WTC11 (cell line): ENCODE results near the gene CAST. TPM values are rescaled to one million over a fixed set of nuclear protein-coding genes. Genes with fewer than 3 reads are reported as not detected.

ENCODE experiments used
- ATAC-seq: fragments of 200-7000 bp; cut with Tn5 transposase; 2 replicates; pipeline ENCODE4 v1.10.0; 2021; ENCODE audit warnings: mild to moderate bottlenecking, moderate library complexity
- CTCF ChIA-PET: fragments of 300-600 bp; sonication (Branson Sonifier 250); formaldehyde crosslinking; loops from one replicate; lab custom pipeline; 2021; ENCODE audit warnings: antibody characterized with exemption; lab: Charles Lee
- POLR2A ChIA-PET: fragments of 350-600 bp; sonication (Branson Sonifier 250); formaldehyde crosslinking; loops from one replicate; lab custom pipeline; 2021; ENCODE audit warnings: antibody characterized with exemption; lab: Charles Lee
- DNase-seq: peaks from one replicate; pipeline ENCODE4 v3.0.0; 2021; ENCODE audit warnings: low spot score
- H3K27ac Mint-ChIP-seq: 2 replicates; pipeline ENCODE4 v1.8.0; 2021; ENCODE audit warnings: mixed read lengths
- H3K27me3 Mint-ChIP-seq: 2 replicates; pipeline ENCODE4 v1.8.0; 2021; ENCODE audit warnings: low read depth, mild to moderate bottlenecking, moderate library complexity, mixed read lengths
- H3K36me3 Mint-ChIP-seq: 2 replicates; pipeline ENCODE4 v1.8.0; 2021; ENCODE audit warnings: mixed read lengths
- H3K4me1 Mint-ChIP-seq: 2 replicates; pipeline ENCODE4 v1.8.0; 2022; ENCODE audit warnings: mixed read lengths
- H3K4me3 Mint-ChIP-seq: 2 replicates; pipeline ENCODE4 v1.8.0; 2021; ENCODE audit warnings: mild to moderate bottlenecking, moderate library complexity, mixed read lengths
- H3K9me3 Mint-ChIP-seq: 2 replicates; pipeline ENCODE4 v1.8.0; 2021; ENCODE audit warnings: mixed read lengths
- CBFB ChIP-seq: sonication (generic); formaldehyde crosslinking; IDR thresholded peaks from 2 replicates; pipeline ENCODE4 v1.8.1; 2022; ENCODE audit warnings: mild to moderate bottlenecking, low read depth, missing genetic modification reagents
- CDX4 ChIP-seq: fragments of 250-450 bp; sonication (Bioruptor Pico); IDR thresholded peaks from 2 replicates; pipeline ENCODE4 v1.9.0; 2021; ENCODE audit warnings: moderate library complexity, mild to moderate bottlenecking, inconsistent platforms, borderline replicate concordance
- E2F1 ChIP-seq: sonication (generic); formaldehyde crosslinking; IDR thresholded peaks from 2 replicates; pipeline ENCODE4 v1.8.0; 2022; ENCODE audit warnings: mild to moderate bottlenecking, missing genetic modification reagents
- ELF4 ChIP-seq: sonication (generic); formaldehyde crosslinking; IDR thresholded peaks from 2 replicates; pipeline ENCODE4 v1.8.1; 2022; ENCODE audit warnings: low read depth, mild to moderate bottlenecking, moderate library complexity, missing genetic modification reagents
- ESRRA ChIP-seq: sonication (generic); formaldehyde crosslinking; IDR thresholded peaks from 2 replicates; pipeline ENCODE4 v1.8.1; 2022; ENCODE audit warnings: mild to moderate bottlenecking, missing genetic modification reagents, borderline replicate concordance
- FOXK1 ChIP-seq: sonication (generic); formaldehyde crosslinking; IDR thresholded peaks from 2 replicates; pipeline ENCODE4 v1.8.0; 2022; ENCODE audit warnings: mild to moderate bottlenecking, moderate library complexity, missing genetic modification reagents
- FOXP4 ChIP-seq: sonication (generic); formaldehyde crosslinking; IDR thresholded peaks from 2 replicates; pipeline ENCODE4 v1.8.0; 2022; ENCODE audit warnings: mild to moderate bottlenecking, missing genetic modification reagents
- GABPB1 ChIP-seq: sonication (generic); formaldehyde crosslinking; IDR thresholded peaks from 2 replicates; pipeline ENCODE4 v1.8.1; 2023; ENCODE audit warnings: mild to moderate bottlenecking, missing genetic modification reagents
- GRHL2 ChIP-seq: fragments of 250-450 bp; sonication (Bioruptor Pico); IDR thresholded peaks from 2 replicates; pipeline ENCODE4 v1.8.0; 2022; ENCODE audit warnings: mild to moderate bottlenecking, moderate library complexity; ENCODE audit not compliant: insufficient replicate concordance, severe bottlenecking
- KAT7 ChIP-seq: sonication (generic); formaldehyde crosslinking; IDR thresholded peaks from 2 replicates; pipeline ENCODE4 v1.8.1; 2023; ENCODE audit warnings: missing genetic modification reagents, mild to moderate bottlenecking, borderline replicate concordance
- MAX ChIP-seq: sonication (generic); formaldehyde crosslinking; IDR thresholded peaks from 2 replicates; pipeline ENCODE4 v1.8.0; 2022; ENCODE audit warnings: mild to moderate bottlenecking, missing genetic modification reagents
- MYBL2 ChIP-seq: sonication (generic); formaldehyde crosslinking; IDR thresholded peaks from 2 replicates; pipeline ENCODE4 v1.8.1; 2023; ENCODE audit warnings: mild to moderate bottlenecking, moderate library complexity, missing genetic modification reagents
- NFYB ChIP-seq: sonication (generic); formaldehyde crosslinking; conservative IDR thresholded peaks from 2 replicates; pipeline ENCODE4 v1.8.0; 2022; ENCODE audit warnings: low read depth, missing genetic modification reagents
- NR2C2 ChIP-seq: sonication (generic); formaldehyde crosslinking; IDR thresholded peaks from 2 replicates; pipeline ENCODE4 v1.8.0; 2022; ENCODE audit warnings: mild to moderate bottlenecking, missing genetic modification reagents
- RORB ChIP-seq: fragments of 250-450 bp; sonication (Bioruptor Pico); IDR thresholded peaks from 2 replicates; pipeline ENCODE4 v1.9.0; 2021; ENCODE audit warnings: mild to moderate bottlenecking
- STAT6 ChIP-seq: sonication (generic); formaldehyde crosslinking; conservative IDR thresholded peaks from 2 replicates; pipeline ENCODE4 v1.8.1; 2023; ENCODE audit warnings: mild to moderate bottlenecking, low read depth, missing genetic modification reagents, moderate library complexity
- ZBTB21 ChIP-seq: sonication (generic); formaldehyde crosslinking; IDR thresholded peaks from 2 replicates; pipeline ENCODE4 v1.8.1; 2023; ENCODE audit warnings: mild to moderate bottlenecking, missing genetic modification reagents, borderline replicate concordance
- ZBTB43 ChIP-seq: sonication (generic); formaldehyde crosslinking; IDR thresholded peaks from 2 replicates; pipeline ENCODE4 v1.8.1; 2023; ENCODE audit warnings: mild to moderate bottlenecking, missing genetic modification reagents
- ZNF219 ChIP-seq: sonication (generic); formaldehyde crosslinking; IDR thresholded peaks from 2 replicates; pipeline ENCODE4 v1.8.0; 2023; ENCODE audit warnings: missing genetic modification reagents, mild to moderate bottlenecking, borderline replicate concordance
- ZSCAN18 ChIP-seq: fragments of 250-450 bp; sonication (Bioruptor Pico); IDR thresholded peaks from 2 replicates; pipeline ENCODE4 v2.1.2; 2022; ENCODE audit warnings: mild to moderate bottlenecking, moderate library complexity
- total RNA-seq: library from RNA; stranded (reverse); gene quantifications from 3 replicates; pipeline ENCODE4 v1.2.3, GENCODE V29; 2021

Gene CAST
- total RNA-seq, 1 experiment from 2014 or later: 40.0 TPM

- DNase-seq (no peak), ATAC-seq (no peak)
- TF ChIP-seq ZBTB43 (CRISPR knock-in tag) (no peak), RORB (CRISPR knock-in tag) (no peak), E2F1 (CRISPR knock-in tag) (no peak), FOXK1 (CRISPR knock-in tag) (no peak), ZNF219 (CRISPR knock-in tag) (no peak), FOXP4 (CRISPR knock-in tag) (no peak), ESRRA (CRISPR knock-in tag) (no peak), KAT7 (CRISPR knock-in tag) (no peak), CDX4 (CRISPR knock-in tag) (no peak), GABPB1 (CRISPR knock-in tag) (no peak), NR2C2 (CRISPR knock-in tag) (no peak), CBFB (CRISPR knock-in tag) (no peak), ZSCAN18 (CRISPR knock-in tag) (no peak), ZBTB21 (CRISPR knock-in tag) (no peak), NFYB (CRISPR knock-in tag) (no peak), STAT6 (CRISPR knock-in tag) (no peak), MYBL2 (CRISPR knock-in tag) (no peak)
- Mint-ChIP-seq H3K4me1 (peaks cover 16% of the 10 kb centered on the region), H3K36me3 (no peaks in the 10 kb centered on the region), H3K27ac (no peak overlapping the region), H3K27me3 (no peaks in the 10 kb centered on the region), H3K9me3 (no peaks in the 10 kb centered on the region), H3K4me3 (no peak overlapping the region)
- POLR2A ChIA-PET: no interaction called here
- CTCF ChIA-PET: no interaction called here
These were observed 28.4 kb upstream of the CAST start for GRCh38 chr5:96633820-96634219.

- Mint-ChIP-seq H3K9me3 (no peaks in the 10 kb centered on the region), H3K4me1 (peaks cover 11% of the 10 kb centered on the region), H3K4me3 (no peak overlapping the region), H3K27me3 (no peaks in the 10 kb centered on the region), H3K36me3 (no peaks in the 10 kb centered on the region), H3K27ac (no peak overlapping the region)
- DNase-seq (no peak), ATAC-seq (no peak)
- TF ChIP-seq ELF4 (CRISPR knock-in tag) (no peak), MAX (CRISPR knock-in tag) (no peak), GRHL2 (no peak)
- POLR2A ChIA-PET: no interaction called here
- CTCF ChIA-PET: no interaction called here
These were observed 27.3 kb upstream of the CAST start for GRCh38 chr5:96634881-96635280.
